Large intestine (tissue), 3 donors: ENCODE data around the gene CEP55. TPM values are rescaled to one million over a fixed set of nuclear protein-coding genes. Genes with fewer than 3 reads are reported as not detected.

Experiments used
- DNase-seq, 2 donors: peaks; one replicate each; pipeline versions ENCODE4 v3.0.0 to v3.0.0-alpha.2; 2013
- H3K27ac ChIP-seq: one replicate; pipeline ENCODE4 v1.5.1; 2013; ENCODE audit warnings: low read length
- H3K27me3 ChIP-seq: 2 replicates; pipeline ENCODE4 v1.6.1; 2013; ENCODE audit warnings: low read length; ENCODE audit not compliant: control insufficient read depth, insufficient read depth
- H3K36me3 ChIP-seq: 2 replicates; pipeline ENCODE4 v1.6.1; 2013; ENCODE audit warnings: low read length; ENCODE audit not compliant: control insufficient read depth, insufficient read depth
- H3K4me1 ChIP-seq: one replicate; pipeline ENCODE4 v1.6.1; 2013; ENCODE audit warnings: low read length; ENCODE audit not compliant: control insufficient read depth, insufficient read depth
- H3K4me3 ChIP-seq: one replicate; pipeline ENCODE4 v1.5.1; 2013; ENCODE audit warnings: low read length
- H3K9me3 ChIP-seq: one replicate; pipeline ENCODE4 v1.6.1; 2013; ENCODE audit warnings: mild to moderate bottlenecking, low read depth, low read length, moderate library complexity; ENCODE audit not compliant: control insufficient read depth
- whole genome bisulfite sequencing: methylation state at CpG from one replicate; pipeline ENCODE4 v1.1.5; 2013; ENCODE audit warnings: low lambda C conversion rate; ENCODE audit not compliant: insufficient coverage; 5-methylcytosine and 5-hydroxymethylcytosine counted together
- polyA plus RNA-seq: library from polyadenylated mRNA; unstranded; fragments of 120-200 nt; gene quantifications from one replicate; pipeline ENCODE4 v1.2.1, GENCODE V29; 2013

The CEP55 gene
- polyA plus RNA-seq, 1 donor: 6.8 TPM

GRCh38 chr10:93482145-93482834 lies 14.1 kb upstream of the CEP55 start, which contains the start of gene MYOF:
Gene MYOF, minus strand, starts transcription at chr10:93482334. Its CDS starts 140 bp downstream, at chr10:93482194.
- Histone ChIP-seq H3K36me3 (no peaks in the 10 kb centered on the region), H3K27ac (peak within 1 kb of the TSS; percentile 62), H3K27me3 (no peaks in the 10 kb centered on the region), H3K4me3 (peak within 1 kb of the TSS; percentile 58), H3K9me3 (no peaks in the 10 kb centered on the region), H3K4me1 (peaks cover 6% of the 10 kb centered on the region)
- peak; percentile 67 to 80 for DNase-seq
- 0% methylated on average over 11 of the region's 27 CpGs for WGBS

- WGBS: no CpG with 5 or more reads among the region's 1 CpG
- H3K36me3 ChIP-seq: no peaks in the 10 kb centered on the region
Measured at GRCh38 chr10:93485690-93486089, 10.7 kb upstream of the CEP55 start.

GRCh38 chr10:93488956-93489528 lies 7.4 kb upstream of the CEP55 start:
- H3K27ac ChIP-seq: no peak overlapping the region

More at GRCh38 chr10:93485690-93486089, 10.7 kb upstream of the CEP55 start:
- DNase-seq: no peak
- H3K27ac ChIP-seq: no peak overlapping the region
- H3K9me3 ChIP-seq: no peaks in the 10 kb centered on the region
- H3K4me3 ChIP-seq: no peak overlapping the region
- H3K4me1 ChIP-seq: peaks cover 6% of the 10 kb centered on the region
- no peaks in the 10 kb centered on the region for H3K27me3 ChIP-seq

GRCh38 chr10:93491602-93492121 lies 4.8 kb upstream of the CEP55 start:
- Histone ChIP-seq H3K27ac (no peak overlapping the region), H3K9me3 (no peaks in the 10 kb centered on the region), H3K4me1 (peaks cover 1% of the 10 kb centered on the region), H3K36me3 (no peaks in the 10 kb centered on the region), H3K4me3 (no peak overlapping the region), H3K27me3 (peaks cover 3% of the 10 kb centered on the region)
- no peak for DNase-seq
- no CpG with 5 or more reads among the region's 2 CpGs for WGBS

More at GRCh38 chr10:93488956-93489528, 7.4 kb upstream of the CEP55 start:
- no peaks in the 10 kb centered on the region for H3K9me3 ChIP-seq
- WGBS: 100% methylated on average over 1 of the region's 4 CpGs
- H3K4me1 ChIP-seq: no peaks in the 10 kb centered on the region
- DNase-seq: no peak
- no peaks in the 10 kb centered on the region for H3K27me3 ChIP-seq
- no peak overlapping the region for H3K4me3 ChIP-seq
- H3K36me3 ChIP-seq: no peaks in the 10 kb centered on the region

- no peak overlapping the region for H3K4me3 ChIP-seq
- 100% methylated on average over 1 of the region's 3 CpGs for WGBS
Measured at GRCh38 chr10:93493162-93493561, 3.2 kb upstream of the CEP55 start.

GRCh38 chr10:93494494-93494893 lies 1.9 kb upstream of the CEP55 start:
- H3K9me3 ChIP-seq: no peaks in the 10 kb centered on the region
- H3K4me1 ChIP-seq: peaks cover 4% of the 10 kb centered on the region
- no CpG with 5 or more reads among the region's 2 CpGs for WGBS
- H3K27me3 ChIP-seq: peaks cover 3% of the 10 kb centered on the region
- no peak for DNase-seq
- no peak overlapping the region for H3K4me3 ChIP-seq
- no peaks in the 10 kb centered on the region for H3K36me3 ChIP-seq
- H3K27ac ChIP-seq: no peak overlapping the region

More at GRCh38 chr10:93493162-93493561, 3.2 kb upstream of the CEP55 start:
- Histone ChIP-seq H3K27me3 (peaks cover 3% of the 10 kb centered on the region), H3K27ac (no peak overlapping the region), H3K36me3 (no peaks in the 10 kb centered on the region), H3K4me1 (peaks cover 4% of the 10 kb centered on the region), H3K9me3 (no peaks in the 10 kb centered on the region)
- DNase-seq: no peak

- H3K9me3 ChIP-seq: no peaks in the 10 kb centered on the region
- 10% methylated on average over 2 of the region's 28 CpGs for WGBS
- H3K4me3 ChIP-seq: peak overlapping the region; percentile 66
- no peaks in the 10 kb centered on the region for H3K36me3 ChIP-seq
- peaks cover 4% of the 10 kb centered on the region for H3K4me1 ChIP-seq
- H3K27ac ChIP-seq: peak overlapping the region; percentile 41
- DNase-seq: peak in 1 of 2 donors; percentile 31
- H3K27me3 ChIP-seq: peaks cover 3% of the 10 kb centered on the region
Measured at GRCh38 chr10:93495654-93496321, 624 bp upstream of the CEP55 start.

GRCh38 chr10:93498166-93498565 lies 1.8 kb downstream of the CEP55 start:
- Histone ChIP-seq H3K27me3 (peaks cover 3% of the 10 kb centered on the region), H3K36me3 (no peaks in the 10 kb centered on the region), H3K9me3 (no peaks in the 10 kb centered on the region), H3K4me1 (peaks cover 4% of the 10 kb centered on the region), H3K4me3 (no peak overlapping the region), H3K27ac (no peak overlapping the region)
- no CpG with 5 or more reads among the region's 5 CpGs for WGBS
- DNase-seq: peak in 1 of 2 donors; percentile 6

- Histone ChIP-seq H3K4me3 (no peak overlapping the region), H3K36me3 (no peaks in the 10 kb centered on the region), H3K27me3 (no peaks in the 10 kb centered on the region), H3K27ac (no peak overlapping the region), H3K4me1 (peaks cover 3% of the 10 kb centered on the region), H3K9me3 (no peaks in the 10 kb centered on the region)
- DNase-seq: no peak
Measured at GRCh38 chr10:93501650-93502049, 5.2 kb downstream of the CEP55 start.

GRCh38 chr10:93503075-93503474 lies 6.7 kb downstream of the CEP55 start:
- Histone ChIP-seq H3K27ac (no peak overlapping the region), H3K9me3 (no peaks in the 10 kb centered on the region), H3K4me1 (no peaks in the 10 kb centered on the region), H3K4me3 (no peak overlapping the region), H3K27me3 (no peaks in the 10 kb centered on the region), H3K36me3 (no peaks in the 10 kb centered on the region)
- peak in 1 of 2 donors; percentile 20 for DNase-seq
- 19% methylated on average over 5 of the region's 6 CpGs for WGBS
